ENCODE measurements around the gene MTA1.

GRCh38 chr14:105452963-105453362, 33.3 kb downstream of the MTA1 start:
- TF ChIP-seq EZH2phosphoT487 (IDR thresholded peaks at IDR 0.05; ENCODE audit: insufficient read depth, low read depth) (no peak), EZH2 (IDR thresholded peaks at IDR 0.05; ENCODE audit: insufficient read depth, poor library complexity, severe bottlenecking) (no peak)
